A673 (cell line): ENCODE measurements around the gene MT1G.

ENCODE experiments used
- CTCF ChIP-seq: fragments of 300-800, 200-600 bp; sonication (generic); conservative IDR thresholded peaks from 2 replicates; pipeline ENCODE4 v1.5.1; 2017; ENCODE audit warnings: low read depth, mild to moderate bottlenecking, antibody characterized with exemption, low read length, moderate library complexity, mixed read lengths
- EZH2 ChIP-seq: fragments of 200-600 bp; sonication (generic); IDR thresholded peaks from 2 replicates; pipeline ENCODE4 v1.6.1; 2017; ENCODE audit warnings: borderline replicate concordance, low read depth, mild to moderate bottlenecking, mixed read lengths, antibody characterized with exemption, low read length; ENCODE audit not compliant: poor library complexity, severe bottlenecking

GRCh38 chr16:56649820-56650219 lies 18.0 kb downstream of the MT1G start:
- no peak for TF ChIP-seq CTCF
- no peak for TF ChIP-seq EZH2
